Right atrium auricular region (tissue), 2 donors: ENCODE results near the gene PSG6. TPM values are rescaled to one million over a fixed set of nuclear protein-coding genes. Genes with fewer than 3 reads are reported as not detected.
"Not testable (repeated sequence)": the region's sequence is repeated elsewhere in the genome, so short reads cannot be mapped to it uniquely, and the experiment has no call there.

Experiments used
- DNase-seq: peaks from one replicate; pipeline ENCODE4 v3.0.0-alpha.2; 2019; ENCODE audit warnings: low spot score
- H3K27ac ChIP-seq, 2 donors: fragments of 200-600 bp; sonication (generic); 1 replicate in 1 of 2; 2 replicates in 1 of 2; pipeline ENCODE4 v1.5.1; 2016 to 2019
- H3K27me3 ChIP-seq, 2 donors: fragments of 200-600 bp; sonication (generic); one replicate each; pipeline versions ENCODE4 v1.5.1 to v1.6.0; 2017 to 2019
- H3K36me3 ChIP-seq: fragments of 200-600 bp; sonication (generic); one replicate; pipeline ENCODE4 v1.5.1; 2016
- H3K4me1 ChIP-seq, 2 donors: fragments of 200-600 bp; sonication (generic); one replicate each; pipeline versions ENCODE4 v1.5.1 to v1.6.0; 2017 to 2019
- H3K4me3 ChIP-seq, 2 donors: fragments of 200-600 bp; sonication (generic); 1 replicate in 1 of 2; 2 replicates in 1 of 2; pipeline ENCODE4 v1.5.1; 2017 to 2019; ENCODE audit warnings: mild to moderate bottlenecking in 1 of 2, moderate library complexity in 1 of 2
- H3K9me3 ChIP-seq, 2 donors: fragments of 200-600 bp; sonication (generic); one replicate each; pipeline ENCODE4 v1.5.1; 2019
- total RNA-seq, 2 donors: library from RNA; depleted of rRNA; stranded (reverse); fragments of >200 nt; gene quantifications; one replicate each; pipeline ENCODE4 v1.1.0, GENCODE V29; 2016
- TF ChIP-seq, protein P1 (sequence below), 2 donors: fragments of 200-600 bp; sonication (generic); IDR thresholded peaks; one replicate each; pipeline ENCODE4 v1.5.1; 2019; ENCODE audit warnings: antibody characterized with exemption in 2 of 2

PSG6 gene
- total RNA-seq, 2 donors from 2014 or later = not detected

DNA sequence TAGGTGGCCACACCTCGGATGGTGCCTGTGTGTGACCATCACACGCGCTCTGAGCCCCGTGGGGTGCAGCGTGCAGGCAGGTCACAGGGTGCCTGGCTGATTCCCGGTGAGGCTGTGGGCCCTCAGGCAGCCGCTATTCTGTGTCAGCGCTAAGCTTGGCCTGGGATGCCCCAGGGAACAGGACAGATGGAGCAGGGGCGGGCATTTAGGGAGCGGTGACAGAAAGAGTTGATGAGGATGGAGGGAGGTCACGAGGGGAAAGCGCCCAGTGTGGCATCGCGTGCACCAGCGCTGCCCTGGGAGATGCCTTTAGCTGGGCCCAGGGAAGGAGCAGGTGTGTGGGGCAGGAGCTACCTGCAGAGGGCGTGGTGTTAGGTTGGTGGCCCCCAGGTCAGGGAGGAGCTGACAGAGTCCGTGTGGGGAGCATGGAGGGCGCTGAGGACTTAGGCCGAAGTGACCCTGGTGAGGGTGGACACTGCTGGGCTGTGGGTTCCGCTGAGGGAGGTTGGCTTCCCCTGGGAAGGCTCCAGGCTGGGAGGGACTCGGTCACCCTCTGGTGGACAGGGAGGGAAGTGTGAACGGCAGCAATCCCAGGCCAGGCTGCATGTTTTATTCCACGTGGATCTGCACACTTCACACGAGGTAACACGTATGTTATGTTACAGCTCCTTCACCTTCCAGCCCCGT is 1.5 kb upstream of the PSG6 start:
- H3K4me1 ChIP-seq, DNase-seq, H3K4me3 ChIP-seq, H3K27me3 ChIP-seq, H3K27ac ChIP-seq, H3K36me3 ChIP-seq, H3K9me3 ChIP-seq: not testable (repeated sequence)
- TF ChIP-seq, protein P1, sequence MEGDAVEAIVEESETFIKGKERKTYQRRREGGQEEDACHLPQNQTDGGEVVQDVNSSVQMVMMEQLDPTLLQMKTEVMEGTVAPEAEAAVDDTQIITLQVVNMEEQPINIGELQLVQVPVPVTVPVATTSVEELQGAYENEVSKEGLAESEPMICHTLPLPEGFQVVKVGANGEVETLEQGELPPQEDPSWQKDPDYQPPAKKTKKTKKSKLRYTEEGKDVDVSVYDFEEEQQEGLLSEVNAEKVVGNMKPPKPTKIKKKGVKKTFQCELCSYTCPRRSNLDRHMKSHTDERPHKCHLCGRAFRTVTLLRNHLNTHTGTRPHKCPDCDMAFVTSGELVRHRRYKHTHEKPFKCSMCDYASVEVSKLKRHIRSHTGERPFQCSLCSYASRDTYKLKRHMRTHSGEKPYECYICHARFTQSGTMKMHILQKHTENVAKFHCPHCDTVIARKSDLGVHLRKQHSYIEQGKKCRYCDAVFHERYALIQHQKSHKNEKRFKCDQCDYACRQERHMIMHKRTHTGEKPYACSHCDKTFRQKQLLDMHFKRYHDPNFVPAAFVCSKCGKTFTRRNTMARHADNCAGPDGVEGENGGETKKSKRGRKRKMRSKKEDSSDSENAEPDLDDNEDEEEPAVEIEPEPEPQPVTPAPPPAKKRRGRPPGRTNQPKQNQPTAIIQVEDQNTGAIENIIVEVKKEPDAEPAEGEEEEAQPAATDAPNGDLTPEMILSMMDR (IDR thresholded peaks at IDR 0.05) = peak in 1 of 2 donors; percentile 15

DNA sequence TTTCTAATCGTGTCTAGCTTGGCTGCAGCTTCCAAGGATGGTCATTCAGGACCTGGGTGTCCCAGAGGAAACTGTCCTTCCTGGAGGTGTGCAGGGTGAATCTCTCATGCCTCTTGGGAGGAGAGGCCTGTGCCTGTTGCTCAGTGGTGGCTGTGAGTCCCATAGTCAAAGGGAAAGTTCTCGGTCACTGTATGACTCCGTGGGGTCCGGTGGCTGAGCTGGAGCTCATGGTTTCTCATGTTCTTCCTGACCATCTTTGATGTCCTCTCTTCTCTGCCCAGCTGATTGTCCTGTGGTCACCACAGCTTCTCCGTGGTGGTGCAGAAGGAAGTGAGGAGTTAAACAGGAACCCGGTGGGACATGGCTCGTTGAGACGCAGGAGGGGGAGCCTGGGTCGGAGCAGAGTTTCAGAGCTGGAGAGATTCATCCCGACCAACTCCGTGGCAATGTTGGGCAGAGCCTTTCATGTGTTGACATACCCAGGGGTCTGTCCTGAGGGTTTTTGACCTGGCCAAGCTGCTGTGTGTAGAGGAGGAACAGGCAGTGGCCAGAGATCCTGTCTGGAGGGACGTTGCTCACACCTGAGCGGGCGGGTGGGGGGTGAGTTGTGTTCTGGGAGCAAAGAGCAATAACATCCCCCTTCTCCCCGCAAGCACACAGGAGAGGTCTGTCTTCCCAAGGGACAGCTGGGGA is 829 bp upstream of the PSG6 start:
- not testable (repeated sequence) for H3K27ac ChIP-seq, H3K27me3 ChIP-seq, H3K4me3 ChIP-seq, H3K9me3 ChIP-seq, H3K4me1 ChIP-seq, H3K36me3 ChIP-seq, DNase-seq

DNA sequence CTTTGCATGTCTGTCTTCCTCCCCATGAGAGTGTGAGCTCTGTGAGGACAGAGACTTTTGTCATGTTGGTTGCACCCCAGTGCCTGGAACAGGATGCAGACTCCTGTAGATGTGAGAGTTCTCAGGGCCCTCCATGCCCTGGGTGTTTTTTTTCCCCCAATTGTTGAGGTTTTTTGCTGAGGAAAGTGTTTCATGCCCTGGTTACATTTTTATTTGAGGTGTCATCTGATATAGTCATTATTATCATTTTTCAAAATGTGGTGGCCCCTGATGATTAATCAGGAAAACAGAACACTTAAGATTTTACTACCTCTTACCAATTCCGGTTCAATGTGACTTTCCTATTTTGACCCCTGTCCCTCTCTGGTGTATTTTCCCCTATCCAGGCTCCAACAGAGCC is 763 bp downstream of the PSG6 start:
- H3K27me3 ChIP-seq, H3K9me3 ChIP-seq, H3K27ac ChIP-seq, H3K36me3 ChIP-seq, H3K4me3 ChIP-seq, DNase-seq, H3K4me1 ChIP-seq: not testable (repeated sequence)

DNA sequence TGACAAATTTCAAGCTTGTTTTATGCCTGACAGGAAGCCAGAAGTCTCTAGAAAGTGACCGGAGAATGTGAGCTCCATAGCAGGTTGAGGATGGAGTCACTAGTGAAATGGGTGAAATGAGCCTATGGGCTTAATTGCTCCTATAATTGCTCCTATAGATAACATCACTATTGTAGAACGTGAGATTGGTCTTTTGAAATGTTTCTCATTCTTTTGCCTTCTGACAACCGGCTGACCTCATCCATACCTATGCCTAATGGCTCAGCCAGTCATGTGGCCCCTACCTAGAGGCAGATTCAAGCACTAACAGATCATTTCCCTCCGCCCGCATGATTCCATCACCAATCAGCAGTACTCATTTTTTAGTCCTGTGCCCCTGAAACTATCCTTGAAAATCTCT is 4.2 kb downstream of the PSG6 start:
- H3K36me3 ChIP-seq, H3K9me3 ChIP-seq, H3K27me3 ChIP-seq, H3K4me1 ChIP-seq, H3K27ac ChIP-seq, DNase-seq, H3K4me3 ChIP-seq: not testable (repeated sequence)

DNA sequence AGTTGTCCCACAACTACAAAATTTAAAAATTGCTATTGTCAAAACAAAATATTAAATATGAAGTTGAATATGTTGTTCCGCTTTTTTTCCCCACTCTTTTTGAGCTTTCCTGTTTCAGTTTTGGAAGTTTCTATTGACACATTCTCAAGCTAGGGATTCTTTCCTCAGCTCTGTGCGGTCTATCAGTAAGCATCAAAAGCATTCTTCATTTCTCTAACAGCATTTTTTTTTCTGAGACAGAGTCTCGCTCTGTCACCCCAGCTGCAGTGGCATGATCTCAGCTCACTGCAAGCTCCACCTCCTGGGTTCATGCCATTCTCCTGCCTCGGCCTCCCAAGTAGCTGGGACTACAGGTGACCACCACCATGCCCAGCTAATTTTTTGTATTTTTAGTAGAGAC is 4.8 kb downstream of the PSG6 start:
- H3K27me3 ChIP-seq, H3K9me3 ChIP-seq, H3K27ac ChIP-seq, H3K4me1 ChIP-seq, DNase-seq, H3K4me3 ChIP-seq, H3K36me3 ChIP-seq: not testable (repeated sequence)

DNA sequence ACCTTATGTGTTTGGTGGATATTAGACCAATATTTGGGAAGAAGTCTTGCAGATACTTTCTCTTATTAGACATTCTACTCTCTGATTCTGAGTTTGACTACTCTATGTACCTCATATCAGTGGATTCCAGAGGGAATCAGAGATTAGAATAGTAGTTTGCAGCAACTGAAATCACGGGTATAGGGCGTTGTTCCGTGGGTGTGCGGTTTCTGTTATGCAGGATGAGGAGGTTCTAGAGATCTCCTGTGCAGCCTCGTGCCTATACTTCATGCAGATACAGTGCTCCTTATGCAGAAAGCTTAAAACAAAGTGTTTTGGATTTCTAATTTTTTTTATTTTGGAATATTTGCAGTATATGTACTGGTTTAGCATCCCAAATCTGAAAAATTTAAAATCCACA is 6.0 kb downstream of the PSG6 start:
- H3K9me3 ChIP-seq, H3K4me3 ChIP-seq, DNase-seq, H3K27ac ChIP-seq, H3K36me3 ChIP-seq, H3K4me1 ChIP-seq, H3K27me3 ChIP-seq: not testable (repeated sequence)

DNA sequence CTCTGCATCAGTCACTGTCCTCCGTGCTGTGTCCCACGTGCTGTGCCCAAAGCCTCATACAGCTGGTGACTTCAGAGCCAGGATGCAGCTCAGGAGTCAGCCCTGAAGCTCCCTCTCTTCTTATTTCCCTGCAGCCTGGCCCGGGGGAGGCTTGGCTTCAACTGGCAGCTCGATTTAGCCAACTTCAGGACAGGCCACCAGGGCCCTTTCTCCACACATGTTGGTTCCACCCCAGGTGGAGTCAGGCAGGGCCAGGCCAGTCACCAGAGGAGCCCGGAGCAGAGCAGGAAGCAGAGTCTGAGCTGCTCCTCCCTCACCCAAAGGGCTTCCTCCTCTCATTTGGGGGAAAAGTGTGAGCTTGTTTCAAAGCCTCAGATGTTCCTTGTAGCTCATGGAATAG is 11.5 kb downstream of the PSG6 start:
- H3K36me3 ChIP-seq, H3K4me1 ChIP-seq, H3K27ac ChIP-seq, DNase-seq, H3K27me3 ChIP-seq, H3K9me3 ChIP-seq, H3K4me3 ChIP-seq: not testable (repeated sequence)

DNA sequence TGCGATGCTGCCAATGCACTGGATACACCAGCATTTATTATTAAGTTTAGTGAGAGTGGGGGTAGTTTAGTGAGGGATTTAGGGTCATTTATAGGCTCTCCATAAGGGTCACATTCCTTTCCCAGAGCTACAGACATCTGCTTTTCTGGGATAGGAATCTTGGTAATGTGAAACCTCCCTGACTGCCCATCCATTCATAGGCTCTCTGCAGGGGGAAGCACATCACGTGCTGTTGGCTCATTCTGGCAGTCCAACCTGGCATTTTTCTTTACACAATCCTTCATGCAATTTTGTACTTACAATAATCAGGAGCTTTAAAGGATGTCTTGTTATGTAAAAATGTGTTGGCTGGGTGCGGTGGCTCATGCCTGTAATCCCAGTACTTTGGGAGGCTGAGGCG is 17.1 kb downstream of the PSG6 start:
- not testable (repeated sequence) for H3K27me3 ChIP-seq, H3K4me1 ChIP-seq, DNase-seq, H3K27ac ChIP-seq, H3K4me3 ChIP-seq, H3K36me3 ChIP-seq, H3K9me3 ChIP-seq

DNA sequence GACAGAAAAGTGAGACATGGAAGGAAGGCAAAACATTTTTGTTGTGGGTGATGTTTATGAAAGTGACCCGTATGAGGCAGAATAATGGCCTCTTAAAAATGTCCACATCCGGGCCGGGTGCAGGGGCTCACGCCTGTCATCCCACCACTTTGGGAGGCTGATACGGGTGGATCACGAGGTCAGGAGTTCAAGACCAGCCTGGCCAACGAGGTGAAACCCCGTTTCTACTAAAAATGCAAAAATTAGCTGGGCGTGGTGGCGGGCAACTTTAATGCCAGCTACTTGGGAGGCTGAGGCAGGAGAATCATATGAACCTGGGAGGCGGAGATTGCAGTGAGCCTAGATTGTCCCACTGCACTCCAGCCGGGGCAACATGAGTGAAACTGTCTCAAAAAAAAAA is 18.0 kb downstream of the PSG6 start:
- not testable (repeated sequence) for H3K4me3 ChIP-seq, DNase-seq, H3K4me1 ChIP-seq, H3K27me3 ChIP-seq, H3K27ac ChIP-seq, H3K9me3 ChIP-seq, H3K36me3 ChIP-seq

DNA sequence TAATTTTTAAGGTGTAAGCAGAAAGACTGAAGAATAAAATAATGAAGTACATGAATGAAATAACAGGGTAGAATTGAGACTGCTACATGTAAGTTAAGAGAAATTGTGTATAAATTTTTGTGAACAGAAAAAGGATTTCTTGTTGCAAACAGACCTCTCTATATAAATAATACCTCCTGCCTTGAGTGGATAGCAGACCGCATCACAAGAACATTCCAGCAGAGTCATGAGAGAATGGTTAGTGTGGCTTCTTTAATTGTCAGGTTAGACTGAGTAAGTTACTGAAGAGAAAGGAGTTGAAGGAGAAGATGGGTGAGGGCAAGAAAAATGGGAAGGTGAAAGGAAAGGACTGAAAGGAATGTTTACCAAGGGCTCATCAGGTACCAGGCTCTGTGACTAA is 18.6 kb downstream of the PSG6 start:
- H3K9me3 ChIP-seq, H3K27ac ChIP-seq, H3K27me3 ChIP-seq, H3K36me3 ChIP-seq, H3K4me3 ChIP-seq, H3K4me1 ChIP-seq, DNase-seq: not testable (repeated sequence)

DNA sequence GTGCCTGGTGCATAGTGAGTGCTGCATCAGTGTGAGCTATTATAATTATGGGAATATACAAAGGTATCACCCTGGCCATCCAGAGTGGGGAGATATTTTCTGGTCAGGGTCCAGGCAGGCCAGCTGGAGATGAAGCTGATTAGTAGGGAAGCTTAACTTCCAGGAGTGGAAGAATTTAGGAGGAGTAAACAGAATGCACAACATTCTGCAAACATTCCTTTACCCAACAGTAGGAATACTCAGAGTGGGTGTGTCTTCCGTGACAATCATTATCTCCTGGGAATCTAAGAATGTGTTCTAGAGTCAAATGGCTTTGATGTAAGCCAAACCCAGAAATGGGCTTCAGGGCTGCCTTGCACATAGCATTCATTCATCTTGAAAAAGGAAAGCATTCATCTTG is 19.0 kb downstream of the PSG6 start:
- H3K27me3 ChIP-seq, H3K27ac ChIP-seq, H3K4me3 ChIP-seq, H3K4me1 ChIP-seq, DNase-seq, H3K9me3 ChIP-seq, H3K36me3 ChIP-seq: not testable (repeated sequence)

DNA sequence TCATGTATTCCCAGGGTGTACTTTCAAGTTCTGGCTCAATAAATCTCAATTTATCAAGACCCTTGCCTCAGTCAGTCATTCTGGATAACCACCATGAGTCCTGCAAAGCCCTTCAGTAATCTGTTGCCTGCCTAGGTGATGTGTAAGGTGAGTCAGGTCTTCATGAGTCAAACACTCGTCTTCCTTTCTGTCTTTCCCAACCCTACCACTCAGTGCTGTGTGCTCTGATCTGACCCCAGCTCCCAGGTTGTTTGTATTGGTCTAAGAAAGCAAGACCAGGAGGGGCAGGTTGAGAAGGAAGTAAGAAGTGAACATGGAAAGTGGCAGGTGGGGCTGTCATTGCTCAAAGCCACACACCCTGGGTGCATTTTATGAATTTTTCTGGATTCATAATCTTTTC is 20.0 kb downstream of the PSG6 start:
- H3K36me3 ChIP-seq, H3K9me3 ChIP-seq, H3K27me3 ChIP-seq, DNase-seq, H3K4me3 ChIP-seq, H3K4me1 ChIP-seq, H3K27ac ChIP-seq: not testable (repeated sequence)

DNA sequence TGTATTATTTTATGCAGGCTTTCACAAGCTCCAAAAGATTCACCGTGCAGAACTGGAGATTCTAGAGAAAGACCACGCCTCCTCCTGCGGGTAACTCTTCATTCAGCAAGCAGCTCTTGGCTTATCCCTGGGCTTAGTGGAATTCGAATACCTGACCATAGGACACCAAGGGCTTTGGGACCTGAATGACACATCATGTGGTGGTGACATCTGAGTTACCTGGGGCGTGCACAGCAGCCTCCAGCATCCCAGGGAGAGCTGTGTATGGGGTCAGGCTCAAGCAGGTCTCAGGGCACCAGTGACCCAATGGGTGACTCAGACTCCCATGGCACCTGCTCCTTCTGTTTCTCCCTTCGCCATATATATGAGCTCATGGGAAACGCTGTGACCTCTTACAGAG is 27.2 kb downstream of the PSG6 start:
- DNase-seq, H3K36me3 ChIP-seq, H3K9me3 ChIP-seq, H3K27me3 ChIP-seq, H3K27ac ChIP-seq, H3K4me3 ChIP-seq, H3K4me1 ChIP-seq: not testable (repeated sequence)

DNA sequence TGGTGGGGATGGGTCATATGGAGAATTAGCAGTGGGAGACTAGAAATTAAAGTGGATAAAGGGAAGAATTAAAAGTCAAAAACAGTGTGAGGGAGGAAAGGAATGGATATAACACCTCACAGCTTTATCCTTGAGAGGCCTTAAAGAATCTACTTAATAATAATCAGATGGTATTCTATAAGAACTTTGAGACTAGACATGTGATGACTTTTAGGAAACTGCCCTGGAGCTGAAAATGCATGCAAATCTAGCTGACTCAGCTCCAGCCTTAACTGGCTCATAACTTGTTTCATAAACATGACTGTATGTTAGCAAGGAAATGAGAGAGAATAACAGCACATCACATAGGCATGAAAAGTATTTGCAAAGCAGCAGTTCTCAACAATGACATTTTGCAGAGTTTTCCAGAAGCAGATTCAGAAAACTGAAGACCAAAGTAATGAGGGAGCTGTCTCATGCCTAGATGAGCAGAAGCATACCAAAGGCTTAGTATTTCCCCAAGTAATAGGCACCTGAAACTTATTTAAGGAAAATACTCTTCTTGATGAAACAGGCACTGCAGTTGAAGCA is 29.7 kb downstream of the PSG6 start:
- H3K27me3 ChIP-seq, DNase-seq, H3K4me1 ChIP-seq, H3K4me3 ChIP-seq, H3K36me3 ChIP-seq, H3K27ac ChIP-seq, H3K9me3 ChIP-seq: not testable (repeated sequence)
